Liver (tissue), 9 donors: ENCODE data around the gene SNX33. TPM values are rescaled to one million over a fixed set of nuclear protein-coding genes. Genes with fewer than 3 reads are reported as not detected.

ENCODE experiments used
- DNase-seq: peaks from one replicate; pipeline ENCODE4 v3.0.0-alpha.2; 2017; ENCODE audit warnings: low spot score
- H3K27ac ChIP-seq, 2 donors: one replicate each; pipeline ENCODE4 v1.7.0; 2013; ENCODE audit warnings: inconsistent platforms in 2 of 2, low read length in 2 of 2, control low read depth in 1 of 2, low read depth in 1 of 2, mild to moderate bottlenecking in 1 of 2
- H3K27me3 ChIP-seq, 4 donors: one replicate each; pipeline versions ENCODE4 v1.6.1 to v1.7.0; 2013; ENCODE audit warnings: low read length in 3 of 4, inconsistent platforms in 1 of 4, mild to moderate bottlenecking in 1 of 4, moderate library complexity in 1 of 4; ENCODE audit not compliant: control insufficient read depth in 4 of 4, insufficient read depth in 4 of 4
- H3K36me3 ChIP-seq, 4 donors: one replicate each; pipeline versions ENCODE4 v1.6.1 to v1.7.0; 2013; ENCODE audit warnings: low read length in 3 of 4, mild to moderate bottlenecking in 3 of 4, low read depth in 1 of 4, moderate library complexity in 1 of 4; ENCODE audit not compliant: control insufficient read depth in 4 of 4, insufficient read depth in 3 of 4
- H3K4me1 ChIP-seq, 4 donors: one replicate each; pipeline versions ENCODE4 v1.6.1 to v1.7.0; 2013; ENCODE audit warnings: low read length in 3 of 4, mild to moderate bottlenecking in 3 of 4, moderate library complexity in 1 of 4; ENCODE audit not compliant: control insufficient read depth in 4 of 4, insufficient read depth in 4 of 4
- H3K4me3 ChIP-seq, 3 donors: one replicate each; pipeline versions ENCODE4 v1.6.1 to v1.7.0; 2013; ENCODE audit warnings: low read length in 3 of 3, control low read depth in 1 of 3, low read depth in 1 of 3, mild to moderate bottlenecking in 1 of 3
- H3K9ac ChIP-seq, 2 donors: one replicate each; pipeline ENCODE4 v1.7.0; 2013; ENCODE audit warnings: low read length in 2 of 2, mild to moderate bottlenecking in 2 of 2, moderate library complexity in 2 of 2, control low read depth in 1 of 2, low read depth in 1 of 2
- H3K9me3 ChIP-seq, 4 donors: one replicate each; pipeline versions ENCODE4 v1.6.1 to v1.7.0; 2013; ENCODE audit warnings: low read length in 3 of 4; ENCODE audit not compliant: control insufficient read depth in 4 of 4
- FOXA1 ChIP-seq: IDR thresholded peaks from 2 replicates; pipeline ENCODE4 v1.6.1; 2016; ENCODE audit warnings: antibody characterized with exemption
- HNF4A ChIP-seq, 2 donors: conservative IDR thresholded peaks; 2 replicates each; pipeline ENCODE4 v1.6.1; 2016; ENCODE audit warnings: antibody characterized with exemption in 2 of 2, mild to moderate bottlenecking in 2 of 2
- HNF4G ChIP-seq: IDR thresholded peaks from 2 replicates; pipeline ENCODE4 v1.6.1; 2016; ENCODE audit warnings: antibody characterized with exemption
- JUND ChIP-seq, 2 donors: IDR thresholded peaks; 2 replicates each; pipeline ENCODE4 v1.6.1; 2016; ENCODE audit warnings: antibody characterized with exemption in 2 of 2
- NR2F2 ChIP-seq: IDR thresholded peaks from 2 replicates; pipeline ENCODE4 v1.6.1; 2016; ENCODE audit warnings: antibody characterized with exemption
- RAD21 ChIP-seq, 2 donors: IDR thresholded peaks; 2 replicates each; pipeline ENCODE4 v1.6.1; 2016; ENCODE audit warnings: antibody characterized with exemption in 2 of 2, mild to moderate bottlenecking in 2 of 2
- RXRA ChIP-seq, 2 donors: IDR thresholded peaks; 2 replicates each; pipeline ENCODE4 v1.6.1; 2017 to 2018; ENCODE audit warnings: antibody characterized with exemption in 2 of 2, mild to moderate bottlenecking in 1 of 2
- SP1 ChIP-seq: IDR thresholded peaks from 2 replicates; pipeline ENCODE4 v1.6.1; 2018; ENCODE audit warnings: antibody characterized with exemption, mild to moderate bottlenecking
- WGBS: extraction: QIAGEN DNeasy Blood & Tissue Kit; methylation state at CpG from one replicate; pipeline ENCODE4 v1.1.7; 2013; 5-methylcytosine and 5-hydroxymethylcytosine counted together
- polyA plus RNA-seq, 2 donors: library from polyadenylated mRNA; stranded (reverse) in 1 of 2; unstranded in 1 of 2; fragments of 200-250 nt in 1 of 2; fragments of >200 nt in 1 of 2; fragmentation: Nextera tagmentation in 1 of 2; extraction: Ambion mirVana in 1 of 2; gene quantifications; one replicate each; pipeline versions ENCODE4 v1.2.1 to v1.2.3, GENCODE V29; 2013 to 2015
- total RNA-seq, 2 donors: library from RNA; depleted of rRNA; stranded (reverse); fragments of >200 nt; gene quantifications; one replicate each; pipeline ENCODE4 v1.2.3, GENCODE V29; 2014
- TF ChIP-seq, protein P1 (sequence below): IDR thresholded peaks from 2 replicates; pipeline ENCODE4 v1.6.1; 2016; ENCODE audit warnings: antibody characterized with exemption
- TF ChIP-seq, protein P2 (sequence below): IDR thresholded peaks from 2 replicates; pipeline ENCODE4 v1.6.1; 2016; ENCODE audit warnings: antibody characterized with exemption
- TF ChIP-seq, protein P3 (sequence below): IDR thresholded peaks from 2 replicates; pipeline ENCODE4 v1.6.1; 2016; ENCODE audit warnings: antibody characterized with exemption, mild to moderate bottlenecking
- TF ChIP-seq, protein P4 (sequence below): IDR thresholded peaks from 2 replicates; pipeline ENCODE4 v1.6.1; 2016; ENCODE audit warnings: antibody characterized with exemption
- TF ChIP-seq, protein P5 (sequence below): fragments of 150-350 bp; IDR thresholded peaks from 2 replicates; pipeline ENCODE4 v1.5.1; 2017; ENCODE audit warnings: improper control_type of control experiment, low read depth, low read length; ENCODE audit not compliant: missing input control
- donor health status: healthy.
- donor health status: healthy.
- donor health status: healthy.
- donor health status: healthy.
- donor health status: healthy.

The SNX33 gene
- total and polyA plus RNA-seq, 4 donors = 7.1 to 10.8 (median 9.1) TPM

DNA sequence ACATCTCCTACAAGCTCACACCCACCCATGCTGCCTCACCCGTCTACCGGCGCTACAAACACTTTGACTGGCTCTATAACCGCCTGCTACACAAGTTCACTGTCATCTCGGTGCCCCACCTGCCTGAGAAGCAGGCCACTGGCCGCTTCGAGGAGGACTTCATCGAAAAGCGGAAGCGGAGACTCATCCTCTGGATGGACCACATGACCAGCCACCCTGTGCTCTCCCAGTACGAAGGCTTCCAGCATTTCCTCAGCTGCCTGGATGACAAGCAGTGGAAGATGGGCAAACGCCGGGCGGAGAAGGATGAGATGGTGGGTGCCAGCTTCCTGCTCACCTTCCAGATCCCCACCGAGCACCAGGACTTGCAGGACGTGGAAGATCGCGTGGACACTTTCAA is 2.1 kb downstream of the SNX33 start (continued):
- TF ChIP-seq, protein P1, sequence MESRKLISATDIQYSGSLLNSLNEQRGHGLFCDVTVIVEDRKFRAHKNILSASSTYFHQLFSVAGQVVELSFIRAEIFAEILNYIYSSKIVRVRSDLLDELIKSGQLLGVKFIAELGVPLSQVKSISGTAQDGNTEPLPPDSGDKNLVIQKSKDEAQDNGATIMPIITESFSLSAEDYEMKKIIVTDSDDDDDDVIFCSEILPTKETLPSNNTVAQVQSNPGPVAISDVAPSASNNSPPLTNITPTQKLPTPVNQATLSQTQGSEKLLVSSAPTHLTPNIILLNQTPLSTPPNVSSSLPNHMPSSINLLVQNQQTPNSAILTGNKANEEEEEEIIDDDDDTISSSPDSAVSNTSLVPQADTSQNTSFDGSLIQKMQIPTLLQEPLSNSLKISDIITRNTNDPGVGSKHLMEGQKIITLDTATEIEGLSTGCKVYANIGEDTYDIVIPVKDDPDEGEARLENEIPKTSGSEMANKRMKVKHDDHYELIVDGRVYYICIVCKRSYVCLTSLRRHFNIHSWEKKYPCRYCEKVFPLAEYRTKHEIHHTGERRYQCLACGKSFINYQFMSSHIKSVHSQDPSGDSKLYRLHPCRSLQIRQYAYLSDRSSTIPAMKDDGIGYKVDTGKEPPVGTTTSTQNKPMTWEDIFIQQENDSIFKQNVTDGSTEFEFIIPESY = no peak
- TF ChIP-seq FOXA1 = no peak

DNA sequence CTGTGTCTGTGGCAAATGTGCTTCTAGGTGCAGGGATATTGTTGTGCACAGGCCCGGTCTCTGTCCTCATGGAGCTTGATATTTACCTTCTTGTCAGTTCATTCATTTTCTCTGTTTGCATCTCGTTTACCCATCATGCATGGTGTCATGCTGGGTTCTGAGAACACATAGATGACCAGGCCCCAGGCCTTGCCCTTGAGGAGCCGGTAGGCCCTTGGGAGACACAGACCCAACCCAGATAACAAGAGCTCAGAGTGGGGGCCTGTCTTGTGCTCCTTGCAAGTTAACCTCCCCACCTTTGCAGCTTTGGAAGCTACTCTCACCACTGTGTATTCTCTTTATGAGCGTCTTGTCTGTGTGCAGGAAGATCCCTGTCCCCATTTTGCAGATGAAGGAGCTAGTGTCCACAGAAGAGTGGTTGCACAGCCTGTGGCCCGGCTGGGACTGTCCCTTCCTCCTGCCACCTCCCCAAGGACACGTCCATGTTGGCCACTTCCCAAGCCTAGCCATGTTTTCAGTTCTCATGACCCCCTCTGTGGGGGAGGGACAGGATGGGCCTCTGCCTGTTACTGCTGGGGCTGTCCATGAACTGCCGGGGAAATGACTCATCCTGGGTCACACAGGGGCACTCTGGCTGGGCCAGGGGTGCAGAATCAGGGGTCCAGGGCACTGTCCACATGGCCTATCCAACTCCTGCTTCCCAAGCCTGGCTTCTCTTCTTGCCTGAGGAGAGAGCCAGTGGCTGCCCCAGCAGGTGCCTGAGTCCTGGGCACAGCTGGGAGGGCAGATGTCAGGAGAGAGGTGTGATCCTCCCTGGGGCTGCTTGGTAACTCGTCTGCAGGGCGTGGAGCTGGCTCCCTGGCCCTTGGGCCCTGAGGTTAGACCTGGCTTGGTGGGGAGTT is 3.4 kb downstream of the SNX33 start:
- no peak for DNase-seq
- H3K4me1 ChIP-seq = peaks cover 20 to 68% (median 45%) of the 10 kb centered on the region in 4 donors

More for the DNA sequence above, 3.4 kb downstream of the SNX33 start:
- H3K9me3 ChIP-seq = no peaks in the 10 kb centered on the region
- WGBS = 44% methylated on average over 9 of the region's 9 CpGs
- H3K9ac ChIP-seq = peak overlapping the region in 1 of 2 donors; percentile 42
- peaks cover 0 to 3% (median 1%) of the 10 kb centered on the region in 4 donors for H3K36me3 ChIP-seq
- no peaks in the 10 kb centered on the region for H3K27me3 ChIP-seq
- TF ChIP-seq RAD21 (IDR thresholded peaks at IDR 0.05) (peak in 1 of 2 donors; percentile 28), HNF4A (conservative IDR thresholded peaks at IDR 0.05) (peak; percentile 29 to 49), RXRA (IDR thresholded peaks at IDR 0.05) (peak; percentile 69 to 81), JUND (IDR thresholded peaks at IDR 0.05) (peak; percentile 87 to 96), SP1 (peak; percentile 27), NR2F2 (peak; percentile 90), HNF4G (no peak)
- TF ChIP-seq, protein P2, sequence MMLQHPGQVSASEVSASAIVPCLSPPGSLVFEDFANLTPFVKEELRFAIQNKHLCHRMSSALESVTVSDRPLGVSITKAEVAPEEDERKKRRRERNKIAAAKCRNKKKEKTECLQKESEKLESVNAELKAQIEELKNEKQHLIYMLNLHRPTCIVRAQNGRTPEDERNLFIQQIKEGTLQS = peak; percentile 50
- TF ChIP-seq, protein P3, sequence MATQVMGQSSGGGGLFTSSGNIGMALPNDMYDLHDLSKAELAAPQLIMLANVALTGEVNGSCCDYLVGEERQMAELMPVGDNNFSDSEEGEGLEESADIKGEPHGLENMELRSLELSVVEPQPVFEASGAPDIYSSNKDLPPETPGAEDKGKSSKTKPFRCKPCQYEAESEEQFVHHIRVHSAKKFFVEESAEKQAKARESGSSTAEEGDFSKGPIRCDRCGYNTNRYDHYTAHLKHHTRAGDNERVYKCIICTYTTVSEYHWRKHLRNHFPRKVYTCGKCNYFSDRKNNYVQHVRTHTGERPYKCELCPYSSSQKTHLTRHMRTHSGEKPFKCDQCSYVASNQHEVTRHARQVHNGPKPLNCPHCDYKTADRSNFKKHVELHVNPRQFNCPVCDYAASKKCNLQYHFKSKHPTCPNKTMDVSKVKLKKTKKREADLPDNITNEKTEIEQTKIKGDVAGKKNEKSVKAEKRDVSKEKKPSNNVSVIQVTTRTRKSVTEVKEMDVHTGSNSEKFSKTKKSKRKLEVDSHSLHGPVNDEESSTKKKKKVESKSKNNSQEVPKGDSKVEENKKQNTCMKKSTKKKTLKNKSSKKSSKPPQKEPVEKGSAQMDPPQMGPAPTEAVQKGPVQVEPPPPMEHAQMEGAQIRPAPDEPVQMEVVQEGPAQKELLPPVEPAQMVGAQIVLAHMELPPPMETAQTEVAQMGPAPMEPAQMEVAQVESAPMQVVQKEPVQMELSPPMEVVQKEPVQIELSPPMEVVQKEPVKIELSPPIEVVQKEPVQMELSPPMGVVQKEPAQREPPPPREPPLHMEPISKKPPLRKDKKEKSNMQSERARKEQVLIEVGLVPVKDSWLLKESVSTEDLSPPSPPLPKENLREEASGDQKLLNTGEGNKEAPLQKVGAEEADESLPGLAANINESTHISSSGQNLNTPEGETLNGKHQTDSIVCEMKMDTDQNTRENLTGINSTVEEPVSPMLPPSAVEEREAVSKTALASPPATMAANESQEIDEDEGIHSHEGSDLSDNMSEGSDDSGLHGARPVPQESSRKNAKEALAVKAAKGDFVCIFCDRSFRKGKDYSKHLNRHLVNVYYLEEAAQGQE = peak; percentile 38
- TF ChIP-seq, protein P4, sequence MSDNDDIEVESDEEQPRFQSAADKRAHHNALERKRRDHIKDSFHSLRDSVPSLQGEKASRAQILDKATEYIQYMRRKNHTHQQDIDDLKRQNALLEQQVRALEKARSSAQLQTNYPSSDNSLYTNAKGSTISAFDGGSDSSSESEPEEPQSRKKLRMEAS = no peak
- TF ChIP-seq, protein P5, sequence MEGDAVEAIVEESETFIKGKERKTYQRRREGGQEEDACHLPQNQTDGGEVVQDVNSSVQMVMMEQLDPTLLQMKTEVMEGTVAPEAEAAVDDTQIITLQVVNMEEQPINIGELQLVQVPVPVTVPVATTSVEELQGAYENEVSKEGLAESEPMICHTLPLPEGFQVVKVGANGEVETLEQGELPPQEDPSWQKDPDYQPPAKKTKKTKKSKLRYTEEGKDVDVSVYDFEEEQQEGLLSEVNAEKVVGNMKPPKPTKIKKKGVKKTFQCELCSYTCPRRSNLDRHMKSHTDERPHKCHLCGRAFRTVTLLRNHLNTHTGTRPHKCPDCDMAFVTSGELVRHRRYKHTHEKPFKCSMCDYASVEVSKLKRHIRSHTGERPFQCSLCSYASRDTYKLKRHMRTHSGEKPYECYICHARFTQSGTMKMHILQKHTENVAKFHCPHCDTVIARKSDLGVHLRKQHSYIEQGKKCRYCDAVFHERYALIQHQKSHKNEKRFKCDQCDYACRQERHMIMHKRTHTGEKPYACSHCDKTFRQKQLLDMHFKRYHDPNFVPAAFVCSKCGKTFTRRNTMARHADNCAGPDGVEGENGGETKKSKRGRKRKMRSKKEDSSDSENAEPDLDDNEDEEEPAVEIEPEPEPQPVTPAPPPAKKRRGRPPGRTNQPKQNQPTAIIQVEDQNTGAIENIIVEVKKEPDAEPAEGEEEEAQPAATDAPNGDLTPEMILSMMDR = no peak
- TF ChIP-seq, protein P1 = no peak
- peak overlapping the region; percentile 39 to 59 for H3K27ac ChIP-seq
- H3K4me3 ChIP-seq = peak overlapping the region; percentile 7 to 51 (median 38)
